ENCODE data around the gene SLC5A10. TPM values are rescaled to one million over a fixed set of nuclear protein-coding genes. Genes with fewer than 3 reads are reported as not detected.
"Not testable (repeated sequence)": the region's sequence is repeated elsewhere in the genome, so short reads cannot be mapped to it uniquely, and the experiment has no call there.

Gene SLC5A10
- total RNA-seq, 6 experiments from 2014 or later = not detected

GRCh38 chr17:18953231-18953728 is 1.3 kb downstream of the SLC5A10 start:
- TF ChIP-seq, protein P1, sequence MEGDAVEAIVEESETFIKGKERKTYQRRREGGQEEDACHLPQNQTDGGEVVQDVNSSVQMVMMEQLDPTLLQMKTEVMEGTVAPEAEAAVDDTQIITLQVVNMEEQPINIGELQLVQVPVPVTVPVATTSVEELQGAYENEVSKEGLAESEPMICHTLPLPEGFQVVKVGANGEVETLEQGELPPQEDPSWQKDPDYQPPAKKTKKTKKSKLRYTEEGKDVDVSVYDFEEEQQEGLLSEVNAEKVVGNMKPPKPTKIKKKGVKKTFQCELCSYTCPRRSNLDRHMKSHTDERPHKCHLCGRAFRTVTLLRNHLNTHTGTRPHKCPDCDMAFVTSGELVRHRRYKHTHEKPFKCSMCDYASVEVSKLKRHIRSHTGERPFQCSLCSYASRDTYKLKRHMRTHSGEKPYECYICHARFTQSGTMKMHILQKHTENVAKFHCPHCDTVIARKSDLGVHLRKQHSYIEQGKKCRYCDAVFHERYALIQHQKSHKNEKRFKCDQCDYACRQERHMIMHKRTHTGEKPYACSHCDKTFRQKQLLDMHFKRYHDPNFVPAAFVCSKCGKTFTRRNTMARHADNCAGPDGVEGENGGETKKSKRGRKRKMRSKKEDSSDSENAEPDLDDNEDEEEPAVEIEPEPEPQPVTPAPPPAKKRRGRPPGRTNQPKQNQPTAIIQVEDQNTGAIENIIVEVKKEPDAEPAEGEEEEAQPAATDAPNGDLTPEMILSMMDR (IDR thresholded peaks at IDR 0.05) = no peak
- DNase-seq = no peak
- H3K27ac Mint-ChIP-seq = no peak overlapping the region

GRCh38 chr17:18954321-18954720 is 2.4 kb downstream of the SLC5A10 start:
- H3K4me3 Mint-ChIP-seq = no peak overlapping the region
- H3K9me3 Mint-ChIP-seq = no peaks in the 10 kb centered on the region
- DNase-seq = no peak
- peaks cover 25% of the 10 kb centered on the region for H3K27me3 Mint-ChIP-seq (ENCODE audit: insufficient read depth)
- no peaks in the 10 kb centered on the region for H3K4me1 Mint-ChIP-seq (ENCODE audit: low read depth)
- no peaks in the 10 kb centered on the region for H3K36me3 Mint-ChIP-seq (ENCODE audit: low read depth)
- TF ChIP-seq, protein P1 (IDR thresholded peaks at IDR 0.05) = no peak
- no peak overlapping the region for H3K27ac Mint-ChIP-seq

More at GRCh38 chr17:18953231-18953728, 1.3 kb downstream of the SLC5A10 start:
- Mint-ChIP-seq H3K9me3 (no peaks in the 10 kb centered on the region), H3K27me3 (ENCODE audit: insufficient read depth) (peaks cover 29% of the 10 kb centered on the region), H3K4me3 (no peak overlapping the region), H3K36me3 (ENCODE audit: low read depth) (no peaks in the 10 kb centered on the region), H3K4me1 (ENCODE audit: low read depth) (no peaks in the 10 kb centered on the region)

GRCh38 chr17:18955009-18955408 is 3.0 kb downstream of the SLC5A10 start:
- Mint-ChIP-seq H3K9me3 (no peaks in the 10 kb centered on the region), H3K27me3 (ENCODE audit: insufficient read depth) (peaks cover 18% of the 10 kb centered on the region), H3K4me1 (ENCODE audit: low read depth) (no peaks in the 10 kb centered on the region), H3K36me3 (ENCODE audit: low read depth) (no peaks in the 10 kb centered on the region), H3K4me3 (no peak overlapping the region), H3K27ac (no peak overlapping the region)
- no peak for DNase-seq
- TF ChIP-seq, protein P1 (IDR thresholded peaks at IDR 0.05) = no peak

GRCh38 chr17:18956021-18956420 is 4.1 kb downstream of the SLC5A10 start:
- H3K4me3 Mint-ChIP-seq; H3K27ac Mint-ChIP-seq; H3K9me3 Mint-ChIP-seq; DNase-seq; H3K4me1 Mint-ChIP-seq (ENCODE audit: low read depth); H3K36me3 Mint-ChIP-seq (ENCODE audit: low read depth): not testable (repeated sequence)
- H3K27me3 Mint-ChIP-seq (ENCODE audit: insufficient read depth) = peaks cover 13% of the 10 kb centered on the region

DNA sequence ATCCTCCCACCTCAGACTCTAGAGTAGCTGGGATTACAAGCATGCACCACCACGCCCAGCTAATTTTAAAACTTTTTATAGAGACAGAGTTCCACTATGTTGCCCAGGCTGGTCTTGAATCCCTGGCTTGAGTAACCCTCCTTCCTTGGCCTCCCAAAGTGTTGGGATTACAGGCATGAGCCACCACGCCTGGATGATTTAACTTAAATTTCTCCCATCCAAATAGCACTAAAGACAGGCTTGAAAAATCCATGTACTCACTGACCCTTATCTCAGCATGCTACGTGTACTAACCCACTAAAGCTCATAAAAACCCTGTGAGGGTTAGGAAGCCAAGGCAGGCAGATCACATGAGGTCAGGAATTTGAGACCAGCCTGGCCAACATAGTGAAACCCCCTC is 4.6 kb downstream of the SLC5A10 start:
- Mint-ChIP-seq H3K36me3 (ENCODE audit: low read depth) (no peaks in the 10 kb centered on the region), H3K4me1 (ENCODE audit: low read depth) (peaks cover 12% of the 10 kb centered on the region), H3K4me3 (no peak overlapping the region), H3K27ac (no peak overlapping the region), H3K27me3 (ENCODE audit: insufficient read depth) (peaks cover 11% of the 10 kb centered on the region), H3K9me3 (no peaks in the 10 kb centered on the region)
- no peak for DNase-seq
- TF ChIP-seq, protein P1 (IDR thresholded peaks at IDR 0.05) = no peak

DNA sequence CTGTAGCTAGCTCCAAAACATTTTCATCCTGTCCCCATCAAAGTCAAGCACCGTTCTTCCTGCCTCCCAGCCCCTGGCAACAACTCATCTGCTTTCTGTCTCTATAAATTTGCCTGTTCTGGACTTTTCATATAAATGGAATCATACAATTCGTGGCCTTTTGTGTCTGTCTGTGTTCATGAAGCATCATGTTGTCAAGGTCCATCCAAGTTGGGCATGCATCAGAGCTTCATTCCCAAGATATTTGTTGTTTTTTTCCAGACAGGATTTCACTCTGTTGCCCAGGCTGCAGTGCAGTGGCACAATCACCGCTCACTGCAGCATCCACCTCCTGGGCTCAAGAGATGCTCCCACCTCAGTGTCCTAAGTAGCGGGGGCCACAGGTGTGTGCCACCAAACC is 5.9 kb downstream of the SLC5A10 start:
- DNase-seq = no peak
- no peak overlapping the region for H3K27ac Mint-ChIP-seq

More for the DNA sequence above, 5.9 kb downstream of the SLC5A10 start:
- no peaks in the 10 kb centered on the region for H3K9me3 Mint-ChIP-seq
- no peaks in the 10 kb centered on the region for H3K36me3 Mint-ChIP-seq (ENCODE audit: low read depth)
- H3K4me3 Mint-ChIP-seq = no peak overlapping the region
- TF ChIP-seq, protein P1 (IDR thresholded peaks at IDR 0.05) = no peak
- peaks cover 24% of the 10 kb centered on the region for H3K4me1 Mint-ChIP-seq (ENCODE audit: low read depth)
- H3K27me3 Mint-ChIP-seq (ENCODE audit: insufficient read depth) = peaks cover 1% of the 10 kb centered on the region; the same call in 1 of the 2 replicates

Data from HFFc6 (cell line).